Neural cell (in vitro differentiated cells): ENCODE data around the gene LSM14B. TPM values are rescaled to one million over a fixed set of nuclear protein-coding genes. Genes with fewer than 3 reads are reported as not detected.
A peak's percentile ranks its signal among the peaks of the same experiment; 100 is the strongest.

Experiments used
- H2AFZ ChIP-seq: fragments of 200-600, 300-800 bp; sonication (generic), shearing (Covaris generic); 2 replicates; pipeline ENCODE4 v1.6.0; 2014; ENCODE audit warnings: low read depth, mild to moderate bottlenecking, antibody characterized with exemption, low read length, moderate library complexity
- H3F3A ChIP-seq: fragments of 200-600 bp; shearing (Covaris generic); 2 replicates; pipeline ENCODE4 v1.6.1; 2016; ENCODE audit warnings: mild to moderate bottlenecking, moderate library complexity, mixed read lengths, antibody characterized with exemption, low read length; ENCODE audit not compliant: insufficient read depth, poor library complexity, severe bottlenecking
- H3K27ac ChIP-seq: fragments of 200-600, 300-800 bp; sonication (generic), shearing (Covaris generic); 2 replicates; pipeline ENCODE4 v1.5.1; 2014; ENCODE audit warnings: mild to moderate bottlenecking, low read length, moderate library complexity
- H3K27me3 ChIP-seq: fragments of 300-800, 200-600 bp; sonication (generic), shearing (Covaris generic); 2 replicates; pipeline ENCODE4 v1.6.0; 2014; ENCODE audit warnings: mild to moderate bottlenecking, low read depth, low read length, moderate library complexity; ENCODE audit not compliant: insufficient read depth
- H3K36me3 ChIP-seq: fragments of 300-800, 200-600 bp; sonication (generic), shearing (Covaris generic); 2 replicates; pipeline ENCODE4 v1.5.1; 2014; ENCODE audit warnings: mild to moderate bottlenecking, antibody characterized with exemption, low read length, moderate library complexity; ENCODE audit not compliant: insufficient read depth
- H3K4me2 ChIP-seq: fragments of 300-800, 200-600 bp; sonication (generic), shearing (Covaris generic); 2 replicates; pipeline ENCODE4 v1.6.0; 2014; ENCODE audit warnings: mild to moderate bottlenecking, low read length
- H3K4me3 ChIP-seq: fragments of 300-800, 200-600 bp; sonication (generic), shearing (Covaris generic); 2 replicates; pipeline ENCODE4 v1.5.1; 2014; ENCODE audit warnings: mild to moderate bottlenecking, low read length, moderate library complexity
- H3K79me2 ChIP-seq: fragments of 200-600 bp; shearing (Covaris generic); replicated peaks from 2 replicates; pipeline ENCODE4 v1.6.0; 2014; ENCODE audit warnings: mild to moderate bottlenecking, low read length, moderate library complexity; ENCODE audit not compliant: insufficient read depth
- H3K9ac ChIP-seq: fragments of 300-800, 200-600 bp; sonication (generic), shearing (Covaris generic); 2 replicates; pipeline ENCODE4 v1.6.1; 2016; ENCODE audit warnings: mild to moderate bottlenecking, low read length, mixed read lengths
- H3K9me2 ChIP-seq: fragments of 200-600 bp; shearing (Covaris generic); 2 replicates; pipeline ENCODE4 v1.6.1; 2016; ENCODE audit warnings: mild to moderate bottlenecking, low read length, mixed read lengths; ENCODE audit not compliant: insufficient read depth
- H3K9me3 ChIP-seq: fragments of 200-600, 300-800 bp; sonication (generic), shearing (Covaris generic); 2 replicates; pipeline ENCODE4 v1.6.1; 2016; ENCODE audit warnings: mild to moderate bottlenecking, mixed run types, low read length, moderate library complexity, mixed read lengths
- H4K20me1 ChIP-seq: fragments of 200-600 bp; shearing (Covaris generic); 2 replicates; pipeline ENCODE4 v1.6.1; 2016; ENCODE audit warnings: mild to moderate bottlenecking, mixed run types; ENCODE audit not compliant: insufficient read depth
- EP300 ChIP-seq: fragments of 450-650 bp; conservative IDR thresholded peaks from 2 replicates; pipeline ENCODE4 v1.6.1; 2014; ENCODE audit warnings: antibody characterized with exemption, mild to moderate bottlenecking, moderate library complexity; ENCODE audit not compliant: poor library complexity, severe bottlenecking
- EZH2 ChIP-seq: fragments of 200-600, 300-800 bp; shearing (Covaris generic), sonication (generic); IDR thresholded peaks from 2 replicates; pipeline ENCODE4 v1.6.1; 2014; ENCODE audit warnings: antibody characterized with exemption, low read length, borderline replicate concordance, mild to moderate bottlenecking; ENCODE audit not compliant: insufficient read depth, poor library complexity, severe bottlenecking
- MXI1 ChIP-seq: fragments of 450-650 bp; conservative IDR thresholded peaks from 2 replicates; pipeline ENCODE4 v1.6.1; 2014; ENCODE audit warnings: antibody characterized with exemption, mild to moderate bottlenecking; ENCODE audit not compliant: poor library complexity, severe bottlenecking
- POLR2AphosphoS5 ChIP-seq: IDR thresholded peaks from 2 replicates; pipeline ENCODE4 v1.6.1; 2012
- RAD21 ChIP-seq: fragments of 450-650 bp; conservative IDR thresholded peaks from 2 replicates; pipeline ENCODE4 v1.6.1; 2014; ENCODE audit warnings: antibody characterized with exemption, mild to moderate bottlenecking, moderate library complexity
- REST ChIP-seq: IDR thresholded peaks from 2 replicates; pipeline ENCODE4 v1.6.1; 2012; ENCODE audit warnings: borderline replicate concordance
- SMC3 ChIP-seq: fragments of 450-650 bp; conservative IDR thresholded peaks from 2 replicates; pipeline ENCODE4 v1.6.1; 2014; ENCODE audit warnings: antibody characterized with exemption, mild to moderate bottlenecking, moderate library complexity; ENCODE audit not compliant: poor library complexity
- TAF1 ChIP-seq: IDR thresholded peaks from 2 replicates; pipeline ENCODE4 v1.6.1; 2012; ENCODE audit warnings: low read depth
- polyA minus RNA-seq: library from RNA; depleted of rRNA, polyadenylated mRNA; stranded (reverse); fragments of >200 nt; gene quantifications from 2 replicates; pipeline ENCODE4 v1.2.3, GENCODE V29; 2014
- polyA plus RNA-seq: library from polyadenylated mRNA; depleted of rRNA; stranded (reverse); fragments of >200 nt; gene quantifications from 2 replicates; pipeline ENCODE4 v1.2.3, GENCODE V29; 2014
- TF ChIP-seq, protein P1 (sequence below): fragments of 450-650 bp; IDR thresholded peaks from 2 replicates; pipeline ENCODE4 v1.5.1; 2014; ENCODE audit warnings: antibody characterized with exemption, mild to moderate bottlenecking, moderate library complexity; ENCODE audit not compliant: poor library complexity, severe bottlenecking

LSM14B gene
- polyA plus RNA-seq (207 and 213 TPM in 2 replicates), polyA minus RNA-seq (130 and 131 TPM in 2 replicates)

DNA sequence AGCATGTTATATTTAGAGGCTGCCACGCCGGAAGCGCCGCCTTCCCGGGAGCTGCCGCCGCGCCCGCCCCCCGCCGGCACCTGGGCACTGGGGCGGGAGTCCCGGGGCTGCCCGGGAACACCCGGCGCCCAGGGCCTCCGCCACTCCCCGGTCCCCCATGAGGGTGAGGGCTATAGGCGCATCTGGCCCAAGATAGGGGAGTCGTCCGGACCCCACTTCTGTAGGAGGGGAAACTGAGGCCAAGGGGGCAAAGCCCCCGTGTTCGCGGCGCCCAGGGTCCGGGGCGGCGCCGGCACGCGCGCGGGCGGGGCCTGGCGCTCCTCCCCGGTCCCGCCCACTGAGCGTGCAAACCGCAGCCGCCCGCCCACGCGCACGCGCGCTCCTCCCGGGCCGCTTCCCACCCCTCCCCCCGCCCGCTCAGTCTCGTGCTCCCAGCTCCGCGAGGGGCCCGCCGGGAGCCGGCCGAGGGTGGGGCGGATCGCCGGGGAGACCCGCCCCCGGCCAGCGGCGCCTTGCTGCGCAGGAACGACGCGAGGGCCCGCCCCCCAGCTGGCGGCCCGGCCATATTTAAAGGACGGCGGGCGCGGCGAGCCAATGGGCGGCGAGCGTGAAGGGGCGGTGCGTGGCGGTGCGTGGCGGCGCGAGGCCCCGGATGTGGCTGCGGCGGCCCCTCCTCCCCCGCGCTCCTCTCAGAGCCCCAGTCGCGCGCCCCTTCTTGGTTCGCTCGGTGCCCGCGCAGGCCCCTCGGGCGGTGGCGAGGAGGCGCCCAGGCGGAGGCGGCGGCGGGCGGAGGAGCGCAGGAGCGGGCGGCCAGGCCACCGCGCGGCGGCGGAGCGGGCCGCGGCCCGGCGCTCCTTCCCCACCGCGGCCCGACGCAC is at the start of gene LSM14B:
Gene LSM14B (plus strand): TSS at position 700 of the 878 bp plus-strand sequence. CDS start 192 bp downstream, outside the sequence.
- peaks cover 6% of the 10 kb centered on the region for H3F3A ChIP-seq
- H2AFZ ChIP-seq, result peak within 1 kb of the TSS; percentile 56
- no peak for TF ChIP-seq TAF1
- peak; percentile 87 for TF ChIP-seq MXI1
- peak; percentile 38 for TF ChIP-seq SMC3
- TF ChIP-seq EZH2, result no peak
- peak; percentile 42 for TF ChIP-seq RAD21
- TF ChIP-seq REST, result peak; percentile 47
- TF ChIP-seq, protein P1, sequence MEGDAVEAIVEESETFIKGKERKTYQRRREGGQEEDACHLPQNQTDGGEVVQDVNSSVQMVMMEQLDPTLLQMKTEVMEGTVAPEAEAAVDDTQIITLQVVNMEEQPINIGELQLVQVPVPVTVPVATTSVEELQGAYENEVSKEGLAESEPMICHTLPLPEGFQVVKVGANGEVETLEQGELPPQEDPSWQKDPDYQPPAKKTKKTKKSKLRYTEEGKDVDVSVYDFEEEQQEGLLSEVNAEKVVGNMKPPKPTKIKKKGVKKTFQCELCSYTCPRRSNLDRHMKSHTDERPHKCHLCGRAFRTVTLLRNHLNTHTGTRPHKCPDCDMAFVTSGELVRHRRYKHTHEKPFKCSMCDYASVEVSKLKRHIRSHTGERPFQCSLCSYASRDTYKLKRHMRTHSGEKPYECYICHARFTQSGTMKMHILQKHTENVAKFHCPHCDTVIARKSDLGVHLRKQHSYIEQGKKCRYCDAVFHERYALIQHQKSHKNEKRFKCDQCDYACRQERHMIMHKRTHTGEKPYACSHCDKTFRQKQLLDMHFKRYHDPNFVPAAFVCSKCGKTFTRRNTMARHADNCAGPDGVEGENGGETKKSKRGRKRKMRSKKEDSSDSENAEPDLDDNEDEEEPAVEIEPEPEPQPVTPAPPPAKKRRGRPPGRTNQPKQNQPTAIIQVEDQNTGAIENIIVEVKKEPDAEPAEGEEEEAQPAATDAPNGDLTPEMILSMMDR, result no peak
- TF ChIP-seq EP300, result peak; percentile 38
- peak; percentile 89 for TF ChIP-seq POLR2AphosphoS5
- peaks cover 14% of the 10 kb centered on the region for H4K20me1 ChIP-seq
- no peaks in the 10 kb centered on the region for H3K9me2 ChIP-seq
- H3K9ac ChIP-seq, result peak within 1 kb of the TSS; percentile 82
- H3K79me2 ChIP-seq, result peaks cover 29% of the 10 kb centered on the region
- no peaks in the 10 kb centered on the region for H3K27me3 ChIP-seq
- H3K4me3 ChIP-seq, result peak within 1 kb of the TSS; percentile 88
- no peaks in the 10 kb centered on the region for H3K36me3 ChIP-seq
- no peaks in the 10 kb centered on the region for H3K9me3 ChIP-seq
- H3K4me2 ChIP-seq, result peak within 1 kb of the TSS; percentile 83
- H3K27ac ChIP-seq, result peak within 1 kb of the TSS; percentile 76

- Histone ChIP-seq H3K4me3 (no peak overlapping the region), H3K4me2 (no peak overlapping the region), H4K20me1 (no peaks in the 10 kb centered on the region), H2AFZ (no peak overlapping the region), H3K9ac (no peak overlapping the region), H3K27ac (no peak overlapping the region), H3K9me3 (peaks cover 3% of the 10 kb centered on the region), H3K79me2 (no peaks in the 10 kb centered on the region), H3F3A (no peaks in the 10 kb centered on the region), H3K9me2 (no peaks in the 10 kb centered on the region), H3K27me3 (no peaks in the 10 kb centered on the region), H3K36me3 (no peaks in the 10 kb centered on the region)
- TF ChIP-seq SMC3, result no peak
- no peak for TF ChIP-seq EZH2
- no peak for TF ChIP-seq EP300
- TF ChIP-seq TAF1, result no peak
- TF ChIP-seq POLR2AphosphoS5, result no peak
- TF ChIP-seq RAD21, result no peak
- no peak for TF ChIP-seq MXI1
- no peak for TF ChIP-seq REST
- TF ChIP-seq, protein P1, result no peak
Measured at GRCh38 chr20:62073323-62073722, 49.0 kb upstream of the LSM14B start.
